DND-41 (cell line): ENCODE measurements around the gene MTFR1L.

Experiments
- ATAC-seq: fragments of 200-7000 bp; cut with Tn5 transposase; 3 replicates; pipeline ENCODE4 v1.9.1; 2021; ENCODE audit warnings: low read depth; ENCODE audit not compliant: insufficient read depth
- DNase-seq: peaks from one replicate; pipeline ENCODE4 v3.0.0-alpha.2; 2020
- H2AFZ ChIP-seq: 2 replicates; pipeline ENCODE4 v1.6.0; 2012; ENCODE audit warnings: low read depth, low read length
- H3K27ac ChIP-seq: 2 replicates; pipeline ENCODE4 v1.5.1; 2012; ENCODE audit warnings: low read length, inconsistent platforms
- H3K27me3 ChIP-seq: fragments of 200-600 bp; sonication (generic); 2 replicates; pipeline ENCODE4 v1.6.0; 2012; ENCODE audit warnings: low read length, mild to moderate bottlenecking, inconsistent platforms; ENCODE audit not compliant: insufficient read depth, poor library complexity
- H3K36me3 ChIP-seq: 2 replicates; pipeline ENCODE4 v1.5.1; 2012; ENCODE audit warnings: low read length, inconsistent platforms; ENCODE audit not compliant: insufficient read depth
- H3K4me1 ChIP-seq: 2 replicates; pipeline ENCODE4 v1.5.1; 2012; ENCODE audit warnings: mild to moderate bottlenecking, low read length; ENCODE audit not compliant: insufficient read depth
- H3K4me2 ChIP-seq: 2 replicates; pipeline ENCODE4 v1.6.0; 2012; ENCODE audit warnings: mild to moderate bottlenecking, moderate library complexity, low read length, inconsistent platforms; ENCODE audit not compliant: insufficient read depth
- H3K4me3 ChIP-seq, 2 experiments: fragments of 200-600 bp in 1 of 2; shearing (Covaris generic) in 1 of 2; 2 replicates each; pipeline ENCODE4 v1.5.1; 2012 to 2016; ENCODE audit warnings: inconsistent platforms in 2 of 2, low read length in 2 of 2, mild to moderate bottlenecking in 2 of 2, low read depth in 1 of 2, moderate library complexity in 1 of 2
- H3K79me2 ChIP-seq: 2 replicates; pipeline ENCODE4 v1.6.0; 2012; ENCODE audit warnings: low read length, inconsistent platforms; ENCODE audit not compliant: insufficient read depth
- H3K9ac ChIP-seq: 2 replicates; pipeline ENCODE4 v1.6.0; 2012; ENCODE audit warnings: low read depth, mild to moderate bottlenecking, inconsistent platforms, low read length, moderate library complexity
- H3K9me3 ChIP-seq: 2 replicates; pipeline ENCODE4 v1.5.1; 2012; ENCODE audit warnings: low read length, moderate library complexity, mild to moderate bottlenecking, inconsistent platforms; ENCODE audit not compliant: insufficient read depth, severe bottlenecking
- H4K20me1 ChIP-seq: 2 replicates; pipeline ENCODE4 v1.6.0; 2012; ENCODE audit warnings: low read length; ENCODE audit not compliant: insufficient read depth
- EZH2 ChIP-seq: IDR thresholded peaks from 3 replicates; pipeline ENCODE4 v1.6.1; 2012; ENCODE audit warnings: borderline replicate concordance, low read depth, mild to moderate bottlenecking, moderate library complexity, low read length, inconsistent platforms; ENCODE audit not compliant: severe bottlenecking
- TF ChIP-seq, protein P1 (sequence below): IDR thresholded peaks from 2 replicates; pipeline ENCODE4 v1.5.1; 2012; ENCODE audit warnings: borderline replicate concordance, low read length, moderate library complexity, mild to moderate bottlenecking; ENCODE audit not compliant: poor library complexity, severe bottlenecking; ENCODE audit errors: extremely low read depth

MTFR1L gene

DNA sequence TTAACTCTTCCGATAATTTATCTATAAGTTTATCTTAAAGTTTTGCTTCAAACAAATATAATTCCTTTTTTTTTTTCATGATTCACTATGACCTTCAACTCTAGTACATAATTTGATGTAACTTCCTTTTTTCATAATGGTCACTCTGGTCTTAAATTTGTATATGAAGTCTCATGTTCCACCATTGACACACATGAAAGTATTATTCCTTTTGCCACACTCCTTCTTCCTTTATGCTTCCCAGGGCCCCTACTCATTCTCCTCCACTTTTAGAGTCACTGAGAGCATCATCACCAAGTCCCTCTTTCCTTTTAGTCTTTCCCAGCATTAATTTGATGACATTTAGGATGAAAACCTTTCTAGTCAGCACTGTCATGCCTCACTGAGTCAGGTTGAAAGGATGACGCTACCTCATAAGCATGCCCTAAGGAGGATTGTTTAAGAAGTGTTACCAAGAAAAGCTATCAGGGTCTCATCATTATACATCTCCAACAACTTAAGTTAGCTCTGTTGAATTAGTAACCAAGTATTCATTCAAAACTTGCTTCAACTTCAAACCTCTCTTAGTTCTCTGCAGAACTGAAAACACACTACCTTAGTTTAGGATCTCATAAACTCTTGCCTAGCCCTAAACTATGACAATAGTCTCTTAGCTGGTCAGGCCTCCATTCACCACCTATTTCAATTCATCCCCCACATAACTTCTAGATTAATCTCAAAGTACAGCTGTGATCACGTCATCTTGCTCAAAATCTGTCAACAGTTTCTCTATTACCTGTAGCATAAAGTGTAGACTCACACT, 25.0 kb downstream of the MTFR1L start:
- H3K4me3 ChIP-seq = no peak overlapping the region
- 0 out of 2 replicates have a peak, but pooled peaks cover under 1% of the 10 kb centered on the region for H3K36me3 ChIP-seq
- peaks cover 9% of the 10 kb centered on the region for H3K9me3 ChIP-seq
- peaks cover 75% of the 10 kb centered on the region for H3K79me2 ChIP-seq
- H3K4me1 ChIP-seq = no peaks in the 10 kb centered on the region
- DNase-seq (no peak), ATAC-seq (no peak)
- no peak overlapping the region for H3K4me2 ChIP-seq
- H3K27me3 ChIP-seq = no peaks in the 10 kb centered on the region
- no peak overlapping the region for H3K27ac ChIP-seq
- H4K20me1 ChIP-seq = peaks cover 9% of the 10 kb centered on the region; the same call in 1 of the 2 replicates
- TF ChIP-seq, protein P1, sequence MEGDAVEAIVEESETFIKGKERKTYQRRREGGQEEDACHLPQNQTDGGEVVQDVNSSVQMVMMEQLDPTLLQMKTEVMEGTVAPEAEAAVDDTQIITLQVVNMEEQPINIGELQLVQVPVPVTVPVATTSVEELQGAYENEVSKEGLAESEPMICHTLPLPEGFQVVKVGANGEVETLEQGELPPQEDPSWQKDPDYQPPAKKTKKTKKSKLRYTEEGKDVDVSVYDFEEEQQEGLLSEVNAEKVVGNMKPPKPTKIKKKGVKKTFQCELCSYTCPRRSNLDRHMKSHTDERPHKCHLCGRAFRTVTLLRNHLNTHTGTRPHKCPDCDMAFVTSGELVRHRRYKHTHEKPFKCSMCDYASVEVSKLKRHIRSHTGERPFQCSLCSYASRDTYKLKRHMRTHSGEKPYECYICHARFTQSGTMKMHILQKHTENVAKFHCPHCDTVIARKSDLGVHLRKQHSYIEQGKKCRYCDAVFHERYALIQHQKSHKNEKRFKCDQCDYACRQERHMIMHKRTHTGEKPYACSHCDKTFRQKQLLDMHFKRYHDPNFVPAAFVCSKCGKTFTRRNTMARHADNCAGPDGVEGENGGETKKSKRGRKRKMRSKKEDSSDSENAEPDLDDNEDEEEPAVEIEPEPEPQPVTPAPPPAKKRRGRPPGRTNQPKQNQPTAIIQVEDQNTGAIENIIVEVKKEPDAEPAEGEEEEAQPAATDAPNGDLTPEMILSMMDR = no peak
- TF ChIP-seq EZH2 = no peak
- H2AFZ ChIP-seq = no peak overlapping the region
- H3K9ac ChIP-seq = no peak overlapping the region

DNA sequence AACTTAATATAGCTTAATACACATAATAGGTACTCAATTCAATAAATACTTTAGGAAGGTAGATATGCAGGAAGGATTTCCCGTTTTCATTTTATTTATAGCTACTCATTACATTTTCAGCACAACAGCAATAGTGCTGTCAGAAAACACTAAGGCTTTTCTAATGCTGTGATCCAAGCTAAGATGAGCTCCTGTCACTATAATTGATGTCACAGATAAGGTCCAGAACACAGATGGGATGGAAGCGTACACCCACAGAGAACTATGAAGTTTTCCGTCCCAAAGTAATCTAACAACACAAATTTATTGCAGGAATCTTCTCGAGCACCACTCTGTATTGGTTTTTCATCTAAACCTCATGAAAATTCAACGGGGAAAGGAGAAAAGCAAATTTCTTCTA, 25.9 kb downstream of the MTFR1L start:
- Histone ChIP-seq H3K36me3 (0 out of 2 replicates have a peak, but pooled peaks cover 6% of the 10 kb centered on the region), H3K9ac (no peak overlapping the region), H3K9me3 (no peaks in the 10 kb centered on the region), H3K4me3 (no peak overlapping the region), H3K4me2 (no peak overlapping the region), H2AFZ (no peak overlapping the region), H3K79me2 (peaks cover 76% of the 10 kb centered on the region), H3K27me3 (no peaks in the 10 kb centered on the region), H4K20me1 (peaks cover 15% of the 10 kb centered on the region; the same call in 1 of the 2 replicates), H3K27ac (no peak overlapping the region), H3K4me1 (no peaks in the 10 kb centered on the region)
- no peak for ATAC-seq
- no peak for DNase-seq
- TF ChIP-seq, protein P1 = no peak
- no peak for TF ChIP-seq EZH2

DNA sequence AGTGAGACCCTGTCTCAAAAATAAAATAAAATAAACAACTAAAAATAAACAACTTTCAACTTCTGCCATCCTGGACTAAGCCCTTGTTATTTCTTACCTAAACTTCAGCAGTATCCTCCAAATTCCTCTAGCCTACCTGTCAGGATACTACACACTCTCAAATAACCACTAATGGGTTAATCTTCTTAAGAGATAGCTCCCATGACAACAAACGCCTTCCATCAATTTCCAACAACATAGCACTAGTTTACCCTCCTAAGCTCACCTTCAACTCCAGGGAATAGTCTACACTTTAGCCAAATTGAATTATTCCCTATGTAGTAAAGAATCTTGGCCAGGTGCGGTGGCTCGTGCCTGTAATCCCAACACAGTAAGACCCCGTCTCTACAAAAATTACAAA, 28.2 kb downstream of the MTFR1L start:
- TF ChIP-seq EZH2 = no peak
- TF ChIP-seq, protein P1 = no peak
- DNase-seq = no peak
- Histone ChIP-seq H3K4me3 (no peak overlapping the region), H4K20me1 (peaks cover 18% of the 10 kb centered on the region; the same call in 1 of the 2 replicates), H3K36me3 (0 out of 2 replicates have a peak, but pooled peaks cover 6% of the 10 kb centered on the region), H3K4me1 (no peaks in the 10 kb centered on the region), H3K79me2 (peaks cover 82% of the 10 kb centered on the region), H3K9ac (no peak overlapping the region), H3K27me3 (no peaks in the 10 kb centered on the region), H2AFZ (no peak overlapping the region), H3K9me3 (no peaks in the 10 kb centered on the region), H3K4me2 (no peak overlapping the region), H3K27ac (no peak overlapping the region)
- no peak for ATAC-seq
